ENCODE data around the gene CDH24.

GRCh38 chr14:23067847-23068788 is 10.8 kb upstream of the CDH24 start:
- no peak for TF ChIP-seq CTCF (IDR thresholded peaks at IDR 0.05)
- no peak for TF ChIP-seq EZH2 (IDR thresholded peaks at IDR 0.05; ENCODE audit: borderline replicate concordance, insufficient read depth, low read depth, low read length, poor library complexity, severe bottlenecking)

Data from B cell (primary cell).